HG03095 (cell line): ENCODE results near the gene ITPR2.

Source experiments
- ATAC-seq: cut with Tn5 transposase; IDR thresholded peaks from one replicate; pipeline ENCODE4 v1.9.1; 2021; ENCODE audit warnings: moderate library complexity; ENCODE audit not compliant: unreplicated experiment

Gene ITPR2

DNA sequence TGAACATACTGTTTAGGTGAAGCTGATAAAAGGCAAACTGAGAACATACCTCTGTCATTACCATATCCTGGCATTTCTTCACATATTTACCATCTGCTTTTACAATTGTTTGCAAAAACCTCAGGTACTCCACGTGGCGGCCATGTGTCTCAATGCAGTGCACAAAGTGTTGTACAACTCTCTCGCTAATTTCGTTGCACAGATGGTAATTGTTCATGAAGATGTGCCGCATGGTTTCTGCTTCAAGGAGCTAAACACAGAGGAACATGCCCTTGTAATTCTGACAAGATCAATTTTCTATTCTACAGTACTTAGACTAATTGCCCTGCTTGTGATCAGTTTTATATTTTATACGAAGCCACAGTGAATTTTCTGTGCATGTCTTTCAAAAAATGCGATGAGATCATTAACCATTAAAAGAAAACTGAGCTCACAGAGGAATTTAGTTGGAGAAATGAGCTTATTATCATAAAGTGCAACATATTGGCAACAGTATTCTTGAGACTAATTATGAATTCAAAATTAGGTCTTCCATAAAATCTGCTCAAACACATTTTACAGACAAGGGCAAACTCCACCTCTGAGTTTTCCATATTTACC is 233.8 kb downstream of the ITPR2 start:
- ATAC-seq, result no peak

DNA sequence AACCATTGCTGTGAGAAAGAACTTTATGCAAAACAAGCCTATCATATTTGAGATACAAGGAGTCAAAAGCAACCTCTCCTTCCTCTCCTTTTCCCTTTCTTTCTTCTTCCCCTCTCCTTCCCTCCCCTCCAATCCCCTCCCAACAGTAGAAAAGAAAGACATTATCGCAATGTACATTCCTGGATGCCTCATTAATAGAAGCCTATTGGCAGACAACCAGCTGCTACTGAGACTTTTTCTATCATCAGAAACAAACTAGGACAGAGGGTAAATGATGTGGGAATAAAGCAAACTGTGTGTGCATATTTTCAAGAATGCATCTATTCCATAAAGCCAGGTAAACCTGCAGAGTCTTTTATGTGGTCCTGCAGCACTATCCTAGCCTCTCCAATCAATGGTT is 237.2 kb downstream of the ITPR2 start:
- no peak for ATAC-seq

DNA sequence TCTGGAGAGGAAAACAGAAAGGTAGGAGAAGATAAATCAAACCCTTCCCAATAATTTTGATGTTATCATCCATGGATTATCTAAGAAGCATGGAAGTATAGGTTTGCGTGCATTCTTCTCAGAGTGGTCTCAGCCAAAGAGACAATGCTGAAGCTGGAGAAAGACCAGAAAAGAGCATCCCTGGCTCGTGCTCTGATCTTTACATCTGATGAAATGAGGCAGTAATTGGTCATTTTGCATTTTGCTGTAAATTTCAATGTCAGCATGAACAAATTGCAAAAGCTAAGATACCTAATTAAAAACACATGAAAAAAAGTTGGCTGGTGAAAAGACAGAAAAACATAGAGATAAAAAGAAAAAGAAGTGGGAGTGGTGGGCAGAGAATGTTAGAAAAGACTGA is 252.4 kb downstream of the ITPR2 start:
- no peak for ATAC-seq

DNA sequence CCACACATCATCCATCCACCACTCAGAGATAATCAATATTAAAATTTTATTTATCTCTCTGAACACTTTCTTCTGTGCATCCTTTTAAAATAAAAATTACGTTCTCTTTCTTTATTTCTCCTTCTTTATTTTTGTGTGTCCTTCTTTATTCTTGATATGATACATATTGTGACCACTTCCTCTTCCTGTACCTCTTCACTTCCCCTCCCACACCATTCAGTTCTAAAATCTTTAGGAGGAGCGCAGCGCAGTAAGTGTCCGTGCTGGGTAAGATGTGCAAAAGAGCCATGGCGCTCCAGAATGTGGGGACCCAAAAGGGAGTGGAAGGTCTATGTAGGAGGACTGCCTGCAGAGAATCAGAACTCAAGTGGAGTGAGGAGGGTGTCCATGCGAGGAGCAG is 256.7 kb downstream of the ITPR2 start:
- no peak for ATAC-seq

DNA sequence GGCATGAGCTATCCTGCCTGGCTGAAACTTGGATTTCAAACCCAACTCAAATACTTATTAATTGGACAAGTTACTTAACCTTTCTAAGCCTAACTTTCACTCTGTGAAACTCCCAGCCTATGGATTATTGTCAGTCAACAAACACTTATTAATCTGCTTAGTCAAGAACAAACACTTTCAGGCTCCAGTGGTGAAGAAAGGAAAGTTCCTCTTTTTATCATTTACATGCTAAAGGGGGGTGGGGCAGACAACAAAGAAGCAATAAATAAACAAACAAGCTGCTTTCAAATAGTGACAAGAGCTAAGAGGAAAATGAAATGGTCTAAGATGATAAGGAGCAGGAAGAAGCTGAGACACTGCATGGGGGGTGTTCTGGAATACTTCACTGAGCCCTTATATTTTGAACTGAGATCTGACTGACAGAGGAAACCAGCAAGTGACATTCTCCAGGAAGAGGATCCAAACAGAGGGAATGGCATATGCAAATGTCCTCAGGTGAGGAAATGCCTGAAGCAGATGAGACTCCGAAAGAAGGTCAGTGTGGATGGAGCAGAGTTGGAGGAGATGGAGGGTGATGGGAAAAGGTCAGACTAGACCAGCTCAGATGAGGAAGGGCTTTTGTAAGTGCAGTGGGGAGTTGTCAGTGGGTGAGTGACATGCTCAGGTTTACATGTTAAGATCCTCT is 259.6 kb downstream of the ITPR2 start:
- ATAC-seq, result no peak

DNA sequence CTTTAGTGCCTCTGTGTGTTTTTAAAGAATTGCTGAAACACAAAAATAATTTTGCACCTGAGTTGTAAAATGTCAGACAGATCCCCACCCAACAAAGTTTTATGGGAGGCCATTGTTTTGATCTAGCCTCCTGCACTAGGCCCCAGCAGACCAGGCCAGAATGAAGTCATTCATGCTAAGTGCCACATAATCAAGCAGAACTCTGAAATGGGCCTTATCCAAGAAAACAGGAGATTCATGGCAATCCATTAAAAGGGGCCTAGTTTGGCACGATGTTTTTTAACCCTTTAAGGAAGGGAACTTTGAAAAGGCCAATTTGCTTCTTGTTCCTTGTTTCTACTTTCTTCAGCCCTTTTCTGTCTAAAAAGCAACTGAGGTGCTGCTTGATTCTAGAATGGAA is 260.9 kb downstream of the ITPR2 start:
- ATAC-seq, result no peak

DNA sequence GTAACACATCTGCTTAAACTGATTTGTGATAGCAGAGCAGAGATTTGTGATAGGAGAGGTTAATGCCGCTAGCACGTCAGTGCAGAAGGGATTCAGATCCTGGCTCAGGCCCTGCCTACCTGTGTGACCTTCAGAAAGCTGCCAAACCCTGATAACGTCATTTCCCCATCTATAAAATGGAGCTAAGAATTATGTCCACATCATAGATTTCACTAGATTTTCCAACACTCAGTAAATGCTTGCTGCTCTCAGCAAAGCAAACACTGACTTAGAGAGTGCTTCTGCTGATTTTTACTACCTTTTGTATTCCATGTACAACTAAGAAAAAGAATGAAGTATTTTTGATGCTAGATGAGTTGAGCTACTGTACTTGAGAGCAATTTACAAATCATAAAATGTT is 261.4 kb downstream of the ITPR2 start:
- ATAC-seq, result no peak

DNA sequence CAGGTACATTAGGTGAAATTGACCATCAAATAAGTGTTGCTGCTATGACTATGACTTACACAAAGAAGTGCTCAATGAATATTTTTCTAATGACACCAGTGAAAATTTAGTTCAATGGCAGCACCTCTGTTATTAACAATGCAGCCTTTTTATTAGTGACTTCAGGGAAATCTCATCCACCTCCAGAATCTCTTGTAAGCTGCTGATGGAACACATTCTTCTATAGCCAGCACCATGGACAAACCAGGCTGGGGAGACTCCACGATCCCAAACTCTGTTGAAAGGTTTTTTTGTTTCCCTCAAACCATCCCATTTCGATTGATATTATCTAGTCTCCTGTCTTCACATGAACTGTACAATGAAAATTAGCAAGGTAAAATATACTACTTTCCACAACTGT is 265.9 kb downstream of the ITPR2 start:
- ATAC-seq, result no peak

DNA sequence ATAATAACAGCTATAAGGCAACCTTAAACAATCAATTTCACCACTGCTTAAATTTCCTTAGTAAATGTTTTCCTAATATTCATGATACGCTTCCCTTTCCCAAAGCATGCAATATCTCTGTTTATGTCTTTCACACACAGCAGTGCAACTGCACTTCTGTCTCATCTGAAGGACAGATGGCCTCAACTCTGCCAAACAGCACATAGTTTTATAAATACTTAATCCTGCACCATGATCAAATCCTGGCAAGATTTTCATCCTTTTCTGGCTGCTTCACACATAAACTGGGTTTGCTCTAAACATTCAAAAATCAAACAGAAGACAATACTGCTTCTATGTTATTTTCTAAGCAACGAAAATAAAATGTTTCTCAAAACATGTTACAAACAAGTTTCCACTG is 266.3 kb downstream of the ITPR2 start:
- no peak for ATAC-seq

DNA sequence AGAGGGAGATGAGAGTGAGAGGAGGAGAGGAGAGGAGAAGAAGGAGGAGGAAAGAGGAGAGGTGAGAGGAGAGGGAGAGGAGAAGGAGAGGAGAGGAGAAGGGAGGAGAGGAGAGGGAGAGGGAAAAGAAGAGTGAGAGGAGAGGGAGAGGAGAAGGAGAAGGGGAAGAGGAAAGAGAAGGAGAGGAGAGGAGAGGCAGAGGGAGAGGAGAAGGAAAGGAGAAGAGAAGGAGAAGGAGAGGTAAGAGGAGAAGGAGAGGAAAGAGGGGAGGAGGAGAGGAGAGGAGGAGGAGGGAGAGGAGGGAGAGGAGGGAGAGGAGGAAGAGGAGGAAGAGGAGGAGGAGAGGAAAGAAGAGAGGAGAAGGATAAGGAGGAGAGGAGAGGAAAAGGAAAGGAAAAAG is 266.8 kb downstream of the ITPR2 start:
- ATAC-seq, result no peak

DNA sequence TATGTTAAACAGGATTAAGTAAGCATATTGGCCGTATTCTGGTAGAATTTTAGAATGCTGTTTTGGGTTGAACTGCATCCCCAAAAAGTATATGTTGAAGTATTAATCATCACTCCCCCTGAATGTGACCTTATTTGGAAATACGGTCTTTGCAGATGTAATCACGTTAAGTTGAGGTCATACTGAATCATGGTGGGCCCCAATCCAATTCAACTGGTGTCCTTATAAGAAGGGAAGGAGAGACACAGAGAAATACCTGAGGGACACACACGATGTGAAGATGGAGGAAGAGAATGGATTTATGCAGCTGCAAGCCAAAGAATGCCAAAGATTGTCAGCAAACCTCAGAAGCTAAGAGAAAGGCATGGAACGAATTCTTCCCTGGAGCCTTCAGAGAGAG is 268.6 kb downstream of the ITPR2 start:
- ATAC-seq, result no peak

DNA sequence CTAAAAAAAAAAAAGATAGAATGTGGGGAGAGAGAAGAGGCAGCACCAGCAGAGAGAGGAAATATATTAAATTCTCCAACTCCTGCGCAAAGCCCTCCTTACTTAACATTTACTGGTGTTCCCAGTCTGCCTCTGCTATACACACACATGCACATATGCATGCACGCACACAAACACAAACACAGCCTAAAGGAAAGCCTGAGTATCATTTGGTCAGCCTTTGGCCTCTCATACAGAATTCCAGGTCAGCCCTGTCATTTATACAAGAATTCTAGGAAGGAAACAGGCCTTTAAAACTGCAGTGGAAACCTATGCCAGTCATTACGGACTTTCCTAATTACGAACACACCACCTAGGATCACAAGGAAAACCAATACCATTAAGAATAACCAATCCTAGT is 269.4 kb downstream of the ITPR2 start:
- ATAC-seq, result no peak

DNA sequence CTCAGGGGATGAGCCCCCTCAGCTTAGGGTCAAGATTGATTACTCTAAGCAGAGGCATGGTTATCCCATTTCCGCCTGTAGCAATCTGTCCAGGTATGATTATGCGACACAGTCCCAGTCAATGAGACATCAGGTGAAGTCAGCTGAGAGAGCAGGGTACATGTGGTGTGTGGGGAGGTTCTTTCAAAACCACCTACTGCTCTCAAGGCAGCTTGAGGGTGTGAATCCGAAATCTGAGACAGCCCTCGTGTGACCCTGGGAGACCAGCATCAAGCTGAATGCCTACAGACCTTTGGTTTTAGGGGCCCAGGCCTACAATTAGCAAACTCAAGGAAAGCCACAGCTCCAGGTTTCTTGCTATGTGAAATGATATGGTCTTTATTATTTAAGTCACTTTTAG is 275.7 kb downstream of the ITPR2 start:
- ATAC-seq, result no peak

DNA sequence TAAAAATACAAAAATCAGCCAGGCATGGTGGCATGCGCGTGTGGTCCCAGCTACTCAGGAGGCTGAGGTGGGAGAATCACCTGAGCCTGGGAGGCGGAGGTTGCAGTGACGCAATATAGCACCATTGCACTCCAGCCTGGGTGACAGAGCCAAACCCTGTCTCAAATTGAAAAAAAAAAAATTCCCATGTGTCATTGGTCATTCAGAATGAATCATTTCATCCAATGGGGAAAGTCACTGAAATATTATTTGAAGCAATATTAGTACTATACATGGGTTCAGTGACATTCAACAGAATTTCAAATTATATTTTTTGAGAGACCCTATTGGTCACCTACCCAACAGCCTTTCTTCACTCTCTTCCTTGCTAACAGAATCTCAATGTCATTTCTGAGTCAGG is 276.1 kb downstream of the ITPR2 start:
- no peak for ATAC-seq

DNA sequence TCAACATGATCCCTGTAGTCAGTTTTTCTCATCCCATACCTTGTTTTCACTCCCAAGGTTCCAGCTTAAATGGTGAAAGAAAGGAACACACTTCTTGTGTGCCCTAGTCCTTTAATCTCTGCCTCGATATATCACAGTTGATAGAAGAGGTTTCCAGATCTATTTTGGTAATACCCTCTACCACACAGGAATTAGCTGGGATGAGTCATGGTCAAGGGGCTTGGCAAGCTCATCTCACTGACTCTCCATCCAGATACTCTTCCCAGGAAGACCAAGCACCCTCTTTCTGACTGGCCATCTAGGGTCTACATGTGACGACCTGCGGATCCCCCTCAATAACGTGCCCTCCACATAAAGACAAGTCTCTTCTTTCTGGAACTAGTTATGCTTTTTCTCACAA is 277.9 kb downstream of the ITPR2 start:
- ATAC-seq, result no peak

DNA sequence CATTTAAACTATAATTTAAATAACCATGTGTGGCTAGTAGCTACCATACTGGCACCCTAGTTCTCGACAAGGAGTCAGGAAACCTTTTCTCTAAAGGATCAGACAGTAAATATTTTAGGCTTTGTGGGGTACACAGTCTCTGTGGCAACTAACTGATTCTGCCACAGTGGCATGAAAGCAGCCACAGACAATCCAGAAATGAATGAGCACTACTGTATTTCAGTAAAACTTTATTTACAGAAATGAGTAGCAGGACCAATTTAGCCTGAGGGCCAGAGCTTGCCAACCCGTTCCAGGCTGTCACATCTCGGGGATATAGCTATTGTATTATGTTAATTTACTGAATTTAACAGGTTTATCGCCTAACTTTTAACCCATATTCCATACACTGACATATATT is 278.7 kb downstream of the ITPR2 start:
- no peak for ATAC-seq

DNA sequence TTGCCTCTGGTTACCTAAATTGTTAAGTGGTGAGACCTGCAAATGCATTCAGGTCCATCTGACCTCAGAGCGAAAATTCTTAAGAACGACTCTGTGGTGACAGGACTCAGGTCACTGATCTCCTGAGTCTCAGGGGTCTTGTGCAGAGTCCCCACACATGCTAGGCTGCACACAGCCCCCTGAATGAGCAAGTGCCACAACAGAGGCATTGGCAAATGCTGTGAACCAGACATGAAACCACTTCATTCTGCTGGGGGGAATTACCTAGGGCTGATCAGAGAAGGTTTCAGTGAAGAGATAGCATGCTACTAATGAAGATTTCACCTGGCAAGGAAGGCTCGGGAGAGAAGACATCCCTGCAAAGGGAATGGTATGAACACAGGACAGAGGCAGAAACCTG is 281.6 kb downstream of the ITPR2 start:
- no peak for ATAC-seq

DNA sequence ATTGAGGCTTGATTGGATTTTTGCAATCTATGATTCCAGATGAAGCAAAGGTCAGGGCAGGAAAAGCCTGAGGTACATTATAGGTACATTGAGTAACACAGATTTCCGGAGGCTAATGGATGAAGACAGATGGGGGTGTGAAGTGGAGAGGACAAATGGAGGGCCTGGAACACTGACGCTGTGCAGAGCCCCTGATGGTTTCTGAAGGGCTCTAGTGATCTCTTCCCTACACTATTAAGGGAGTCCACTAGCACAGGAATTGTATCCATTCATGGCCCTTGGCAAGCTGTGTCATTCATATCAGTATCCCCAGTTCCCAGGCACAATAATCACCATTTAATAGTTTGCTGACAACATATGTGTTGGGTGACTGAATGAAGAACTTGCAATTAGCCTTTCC is 284.8 kb downstream of the ITPR2 start:
- ATAC-seq, result no peak

DNA sequence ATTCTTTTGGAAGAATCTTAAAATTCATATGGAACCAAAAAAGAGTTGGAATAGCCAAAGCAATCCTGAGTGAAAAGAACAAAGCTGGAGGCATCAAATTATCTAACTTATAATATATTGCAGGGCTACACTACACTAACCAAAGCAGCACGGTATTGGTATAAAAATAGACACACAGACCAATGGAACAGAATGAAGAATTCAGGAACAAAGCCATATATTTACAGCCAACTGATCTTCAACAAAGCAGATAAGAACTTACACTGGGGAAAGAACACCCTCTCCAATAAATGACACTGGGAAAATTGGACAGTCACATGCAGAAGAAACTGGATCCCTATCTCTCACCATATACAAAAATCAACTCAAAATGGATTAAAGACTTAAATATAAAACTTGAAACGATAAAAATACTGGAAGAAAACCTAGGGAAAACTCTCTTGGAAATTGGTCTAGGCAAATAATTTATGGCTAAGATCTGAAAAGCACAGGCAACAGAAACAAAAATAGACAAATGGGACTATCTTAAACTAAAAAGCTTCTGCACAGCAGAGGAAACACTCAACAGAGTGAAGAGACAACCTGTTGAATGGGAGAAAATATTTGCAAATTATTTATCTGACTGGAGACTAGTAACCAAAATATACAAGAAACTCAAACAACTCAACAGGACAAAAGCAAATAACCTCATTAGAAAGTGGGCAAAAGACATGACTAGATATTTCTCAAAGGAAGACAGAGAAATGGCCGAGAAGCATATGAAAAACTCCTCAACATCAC is 286.3 kb downstream of the ITPR2 start:
- no peak for ATAC-seq

DNA sequence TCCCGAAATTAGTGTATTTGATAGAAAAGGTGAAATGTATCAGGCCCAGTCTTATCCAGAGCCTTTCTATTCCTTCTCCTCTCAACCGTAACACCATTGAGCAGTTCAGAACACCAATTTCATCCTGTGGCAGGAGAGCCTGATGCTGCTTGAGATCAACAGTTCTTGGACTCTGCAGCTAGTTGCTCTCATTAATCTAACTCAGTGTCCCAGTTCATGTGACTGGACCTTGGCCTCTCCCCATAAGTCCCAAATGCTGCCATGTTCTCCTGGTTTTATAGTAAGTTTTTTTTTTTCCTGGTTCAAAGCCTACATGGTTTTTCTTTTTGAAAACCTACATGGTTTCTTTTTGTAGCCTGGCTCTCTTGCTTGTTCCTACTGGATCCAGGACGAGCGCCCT is 293.9 kb downstream of the ITPR2 start:
- no peak for ATAC-seq

DNA sequence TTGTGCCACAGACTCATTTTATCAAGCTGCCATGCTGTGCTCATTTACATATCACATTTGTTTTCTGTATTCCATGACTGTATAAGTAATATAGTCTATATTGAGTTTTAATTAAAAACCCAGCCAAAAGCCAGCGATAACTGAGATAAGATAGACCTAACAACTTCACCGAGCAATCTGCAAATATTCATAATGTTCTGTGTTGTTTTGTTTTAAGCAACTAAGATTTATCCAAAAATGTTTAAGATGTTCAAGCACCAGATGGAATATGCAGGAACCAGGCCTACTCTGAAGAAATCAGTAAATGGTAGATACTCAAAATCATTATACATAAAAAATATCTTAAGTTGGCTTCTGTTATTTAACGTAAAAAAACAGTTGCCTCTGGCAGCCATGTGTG is 295.3 kb downstream of the ITPR2 start:
- no peak for ATAC-seq

DNA sequence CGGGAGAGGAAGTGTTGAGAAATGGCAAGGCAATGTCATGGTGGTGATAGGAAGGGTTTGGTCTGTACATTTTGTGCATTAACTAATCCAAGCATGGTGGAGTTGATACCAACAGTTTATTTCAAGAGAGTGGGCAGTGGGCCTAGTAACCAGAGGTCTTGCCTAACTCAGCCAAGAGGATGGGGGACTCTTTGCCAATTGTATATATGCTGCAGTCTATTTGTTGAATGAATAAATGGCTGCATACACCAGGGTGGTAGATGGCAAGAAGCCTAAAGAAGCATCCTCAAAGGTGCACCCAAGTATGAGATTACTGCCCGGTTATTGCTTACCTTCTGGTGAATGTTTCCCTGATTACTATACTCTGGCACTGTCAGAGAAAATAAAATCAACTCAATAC is 295.9 kb downstream of the ITPR2 start:
- ATAC-seq, result no peak
